Mononuclear cell (primary cell): ENCODE results near the gene DEF6. TPM values are rescaled to one million over a fixed set of nuclear protein-coding genes. Genes with fewer than 3 reads are reported as not detected.

Experiments used
- H3K27me3 ChIP-seq: 2 replicates; pipeline ENCODE4 v1.6.0; 2011; ENCODE audit warnings: low read length, control low read depth; ENCODE audit not compliant: insufficient read depth
- H3K4me1 ChIP-seq: 2 replicates; pipeline ENCODE4 v1.5.1; 2011; ENCODE audit warnings: mild to moderate bottlenecking, low read length, control low read depth; ENCODE audit not compliant: insufficient read depth
- H3K4me3 ChIP-seq: 2 replicates; pipeline ENCODE4 v1.5.1; 2011; ENCODE audit warnings: mild to moderate bottlenecking, low read length, moderate library complexity
- H3K9me3 ChIP-seq: 2 replicates; pipeline ENCODE4 v1.5.1; 2011; ENCODE audit warnings: low read depth, mild to moderate bottlenecking, control low read depth, low read length
- total RNA-seq: library from RNA; depleted of rRNA; stranded (reverse); fragments of >200 nt; gene quantifications from one replicate; pipeline ENCODE4 v1.2.3, GENCODE V29; 2012

Gene DEF6
- total RNA-seq, 1 donor = 80.1 TPM

GRCh38 chr6:35267897-35268296, 29.7 kb upstream of the DEF6 start:
- Histone ChIP-seq H3K9me3 (no peaks in the 10 kb centered on the region), H3K4me1 (peaks cover 13% of the 10 kb centered on the region), H3K4me3 (no peak overlapping the region), H3K27me3 (no peaks in the 10 kb centered on the region)

GRCh38 chr6:35272005-35272404, 25.6 kb upstream of the DEF6 start:
- Histone ChIP-seq H3K27me3 (no peaks in the 10 kb centered on the region), H3K4me1 (no peaks in the 10 kb centered on the region), H3K9me3 (no peaks in the 10 kb centered on the region), H3K4me3 (no peak overlapping the region)

- Histone ChIP-seq H3K4me3 (no peak overlapping the region), H3K9me3 (no peaks in the 10 kb centered on the region), H3K4me1 (no peaks in the 10 kb centered on the region), H3K27me3 (no peaks in the 10 kb centered on the region)
Measured at GRCh38 chr6:35273822-35274559, 23.6 kb upstream of the DEF6 start.

- no peaks in the 10 kb centered on the region for H3K4me1 ChIP-seq
- no peak overlapping the region for H3K4me3 ChIP-seq
- no peaks in the 10 kb centered on the region for H3K27me3 ChIP-seq
- no peaks in the 10 kb centered on the region for H3K9me3 ChIP-seq
Measured at GRCh38 chr6:35275744-35276260, 21.8 kb upstream of the DEF6 start.

GRCh38 chr6:35278708-35279107, 18.9 kb upstream of the DEF6 start:
- Histone ChIP-seq H3K4me1 (no peaks in the 10 kb centered on the region), H3K4me3 (no peak overlapping the region), H3K9me3 (no peaks in the 10 kb centered on the region), H3K27me3 (no peaks in the 10 kb centered on the region)

- no peak overlapping the region for H3K4me3 ChIP-seq
- no peaks in the 10 kb centered on the region for H3K9me3 ChIP-seq
- no peaks in the 10 kb centered on the region for H3K4me1 ChIP-seq
- H3K27me3 ChIP-seq = no peaks in the 10 kb centered on the region
Measured at GRCh38 chr6:35280903-35281302, 16.7 kb upstream of the DEF6 start.

GRCh38 chr6:35282472-35282871, 15.1 kb upstream of the DEF6 start:
- Histone ChIP-seq H3K4me1 (no peaks in the 10 kb centered on the region), H3K4me3 (no peak overlapping the region), H3K9me3 (no peaks in the 10 kb centered on the region)

GRCh38 chr6:35283361-35283760, 14.3 kb upstream of the DEF6 start:
- Histone ChIP-seq H3K4me3 (no peak overlapping the region), H3K27me3 (no peaks in the 10 kb centered on the region), H3K9me3 (no peaks in the 10 kb centered on the region), H3K4me1 (no peaks in the 10 kb centered on the region)

More at GRCh38 chr6:35282472-35282871, 15.1 kb upstream of the DEF6 start:
- no peaks in the 10 kb centered on the region for H3K27me3 ChIP-seq

- Histone ChIP-seq H3K4me1 (no peaks in the 10 kb centered on the region), H3K4me3 (no peak overlapping the region), H3K27me3 (no peaks in the 10 kb centered on the region), H3K9me3 (no peaks in the 10 kb centered on the region)
Measured at GRCh38 chr6:35287671-35288396, 9.8 kb upstream of the DEF6 start.

- no peaks in the 10 kb centered on the region for H3K4me1 ChIP-seq
- H3K9me3 ChIP-seq = no peaks in the 10 kb centered on the region
- no peak overlapping the region for H3K4me3 ChIP-seq
- no peaks in the 10 kb centered on the region for H3K27me3 ChIP-seq
Measured at GRCh38 chr6:35288834-35289233, 8.8 kb upstream of the DEF6 start.

- no peaks in the 10 kb centered on the region for H3K27me3 ChIP-seq
- no peaks in the 10 kb centered on the region for H3K4me1 ChIP-seq
- H3K4me3 ChIP-seq = no peak overlapping the region
- no peaks in the 10 kb centered on the region for H3K9me3 ChIP-seq
Measured at GRCh38 chr6:35291491-35291890, 6.1 kb upstream of the DEF6 start.

- no peaks in the 10 kb centered on the region for H3K9me3 ChIP-seq
- H3K27me3 ChIP-seq = no peaks in the 10 kb centered on the region
- peaks cover 9% of the 10 kb centered on the region for H3K4me1 ChIP-seq
- no peak overlapping the region for H3K4me3 ChIP-seq
Measured at GRCh38 chr6:35292494-35292893, 5.1 kb upstream of the DEF6 start.

GRCh38 chr6:35293681-35294080, 3.9 kb upstream of the DEF6 start:
- Histone ChIP-seq H3K27me3 (no peaks in the 10 kb centered on the region), H3K4me3 (no peak overlapping the region), H3K4me1 (peaks cover 17% of the 10 kb centered on the region), H3K9me3 (no peaks in the 10 kb centered on the region)

- peaks cover 24% of the 10 kb centered on the region for H3K4me1 ChIP-seq
- H3K9me3 ChIP-seq = no peaks in the 10 kb centered on the region
- no peak overlapping the region for H3K4me3 ChIP-seq
- no peaks in the 10 kb centered on the region for H3K27me3 ChIP-seq
Measured at GRCh38 chr6:35294308-35294945, 3.2 kb upstream of the DEF6 start.

GRCh38 chr6:35295036-35295435, 2.6 kb upstream of the DEF6 start:
- no peaks in the 10 kb centered on the region for H3K9me3 ChIP-seq
- H3K27me3 ChIP-seq = no peaks in the 10 kb centered on the region
- H3K4me3 ChIP-seq = no peak overlapping the region
- peaks cover 31% of the 10 kb centered on the region for H3K4me1 ChIP-seq
